Body of pancreas (tissue), 4 donors: ENCODE measurements around the gene NRF1.

Experiments
- CTCF ChIP-seq, 7 experiments: fragments of 450-650 bp in 4 of 7; fragments of 200-600 bp in 3 of 7; sonication (generic) in 3 of 7; IDR thresholded peaks; one replicate each; pipeline ENCODE4 v1.5.1; 2016 to 2019; ENCODE audit warnings: antibody characterized with exemption in 7 of 7
- POLR2A ChIP-seq, 3 donors: fragments of 450-650 bp; IDR thresholded peaks; one replicate each; pipeline ENCODE4 v1.6.1; 2016; ENCODE audit warnings: antibody characterized with exemption in 3 of 3, mild to moderate bottlenecking in 2 of 3

- no peak for TF ChIP-seq CTCF (IDR thresholded peaks at IDR 0.05)
- no peak for TF ChIP-seq POLR2A (IDR thresholded peaks at IDR 0.05)
Measured at GRCh38 chr7:129796186-129796775, 184.8 kb downstream of the NRF1 start.
